ENCODE measurements around the gene NMNAT2.

GRCh38 chr1:183231545-183231944 is 186.6 kb downstream of the NMNAT2 start:
- TF ChIP-seq CTCF (IDR thresholded peaks at IDR 0.05): no peak
- no peak for TF ChIP-seq POLR2A (IDR thresholded peaks at IDR 0.05)

Data from adrenal gland (tissue), 5 donors.